GM21737 (cell line): ENCODE measurements around the gene XYLT1.

Experiments used
- ATAC-seq: cut with Tn5 transposase; IDR thresholded peaks from one replicate; pipeline ENCODE4 v1.9.1; 2021; ENCODE audit warnings: mild to moderate bottlenecking, moderate library complexity; ENCODE audit not compliant: unreplicated experiment

The XYLT1 gene

GRCh38 chr16:17237350-17237944, 233.3 kb downstream of the XYLT1 start:
- ATAC-seq: no peak

GRCh38 chr16:17235147-17235815, 235.5 kb downstream of the XYLT1 start:
- ATAC-seq: no peak

DNA sequence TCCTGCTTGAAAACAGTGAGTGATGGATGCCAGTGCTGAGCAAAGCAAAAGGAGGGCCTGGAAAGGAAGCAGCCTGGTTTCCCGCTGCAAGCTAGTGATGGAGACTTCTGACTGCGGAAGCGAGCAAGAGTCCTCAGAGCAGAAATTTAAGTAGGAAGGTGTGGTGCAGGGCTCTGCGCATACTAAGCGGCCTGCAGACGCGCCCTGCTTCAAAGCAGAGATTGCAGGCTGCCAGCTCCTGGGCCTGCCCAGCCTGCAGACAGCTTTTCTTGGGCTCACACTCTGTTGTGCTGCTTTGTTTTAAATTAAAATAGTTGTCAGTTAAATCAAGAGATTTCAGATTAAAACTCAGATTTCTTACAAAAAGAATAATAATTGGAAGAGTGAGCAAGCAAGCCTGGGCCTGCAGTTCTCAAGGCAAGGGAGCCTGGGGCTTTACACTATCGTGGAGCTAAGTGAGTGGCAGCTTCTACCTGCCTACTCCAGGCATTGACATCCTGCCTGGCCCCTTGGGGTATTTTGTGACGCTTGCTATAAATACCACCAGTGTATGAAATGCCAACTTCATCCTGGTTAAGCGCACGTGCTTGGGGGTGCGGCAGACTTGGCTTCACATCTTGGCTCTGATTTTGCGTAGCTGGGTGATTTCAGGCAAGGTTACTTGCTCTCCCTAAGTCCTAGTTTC, 237.3 kb downstream of the XYLT1 start:
- ATAC-seq: no peak

DNA sequence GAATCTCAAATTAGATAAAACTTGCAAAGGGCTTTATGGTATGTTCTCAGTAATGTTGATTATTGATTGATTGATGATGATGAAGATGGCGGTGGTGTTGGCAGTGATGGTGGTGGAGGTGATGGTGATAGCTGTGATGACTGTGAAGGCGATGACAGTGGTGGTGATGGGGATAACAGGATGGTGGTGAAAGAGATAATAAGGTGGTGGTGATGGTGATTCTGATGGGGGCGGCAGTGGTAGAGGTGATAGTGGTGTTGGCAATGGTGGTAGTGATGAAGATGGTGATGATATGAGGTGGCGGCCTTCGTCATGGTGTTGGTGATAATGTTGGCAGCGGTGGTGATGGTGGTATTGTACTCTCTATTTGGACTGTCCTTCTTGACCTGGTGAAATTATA, 238.3 kb downstream of the XYLT1 start:
- ATAC-seq: no peak

- no peak for ATAC-seq
Measured at GRCh38 chr16:17231972-17232371, 238.8 kb downstream of the XYLT1 start.

DNA sequence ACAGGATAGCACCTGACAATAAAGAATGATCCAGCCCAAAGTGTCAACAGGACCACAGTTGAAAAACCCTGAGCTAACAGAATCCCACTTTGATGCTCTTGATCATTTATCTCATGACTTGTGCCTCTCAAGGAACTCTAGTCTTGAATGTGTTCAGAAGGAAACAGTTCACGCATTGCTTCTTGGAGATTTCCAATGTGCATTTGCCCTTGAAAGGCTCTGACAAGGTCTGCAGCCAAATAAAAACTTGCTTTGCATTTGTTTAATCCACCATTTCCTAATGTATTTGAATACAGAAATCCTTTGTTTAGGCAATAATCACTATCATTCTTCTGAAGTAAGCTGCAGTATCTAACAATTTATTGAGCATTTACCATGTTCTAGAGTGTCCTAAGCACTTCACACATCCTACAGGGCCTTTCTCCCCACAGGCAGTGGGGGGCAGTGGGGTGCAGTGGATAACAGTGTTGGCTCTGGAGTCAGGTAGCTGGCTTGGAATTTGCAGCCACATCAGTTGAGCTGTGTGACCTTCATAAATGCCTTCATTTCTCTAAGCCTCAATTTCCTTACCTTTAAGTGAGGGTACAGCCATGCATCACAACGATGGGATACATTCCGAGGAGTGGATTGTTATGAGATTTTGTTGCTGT, 239.7 kb downstream of the XYLT1 start:
- ATAC-seq: no peak

- no peak for ATAC-seq
Measured at GRCh38 chr16:17229766-17230165, 241.0 kb downstream of the XYLT1 start.

DNA sequence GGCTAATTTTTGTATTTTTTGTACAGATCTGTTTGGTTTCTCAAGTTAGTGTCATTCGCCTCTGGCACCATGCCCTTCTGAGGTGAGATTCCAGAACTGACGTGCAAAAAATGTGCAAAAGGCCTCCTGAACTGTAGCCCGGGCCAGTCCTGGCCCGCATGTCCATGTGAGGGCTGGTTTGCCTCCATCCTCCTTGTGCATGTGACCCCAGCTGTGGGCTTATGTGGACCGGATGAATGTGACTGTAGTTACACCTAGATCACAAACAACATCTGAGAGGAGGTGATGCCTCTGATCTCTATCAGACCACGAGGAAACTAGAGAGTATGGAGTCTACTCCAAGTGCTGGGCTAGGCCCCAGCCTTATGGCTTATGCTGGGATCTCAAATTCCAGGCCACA, 241.6 kb downstream of the XYLT1 start:
- ATAC-seq: no peak

GRCh38 chr16:17228708-17229055, 242.1 kb downstream of the XYLT1 start:
- ATAC-seq: no peak

GRCh38 chr16:17228048-17228707, 242.6 kb downstream of the XYLT1 start:
- ATAC-seq: no peak

GRCh38 chr16:17227278-17227677, 243.5 kb downstream of the XYLT1 start:
- no peak for ATAC-seq

DNA sequence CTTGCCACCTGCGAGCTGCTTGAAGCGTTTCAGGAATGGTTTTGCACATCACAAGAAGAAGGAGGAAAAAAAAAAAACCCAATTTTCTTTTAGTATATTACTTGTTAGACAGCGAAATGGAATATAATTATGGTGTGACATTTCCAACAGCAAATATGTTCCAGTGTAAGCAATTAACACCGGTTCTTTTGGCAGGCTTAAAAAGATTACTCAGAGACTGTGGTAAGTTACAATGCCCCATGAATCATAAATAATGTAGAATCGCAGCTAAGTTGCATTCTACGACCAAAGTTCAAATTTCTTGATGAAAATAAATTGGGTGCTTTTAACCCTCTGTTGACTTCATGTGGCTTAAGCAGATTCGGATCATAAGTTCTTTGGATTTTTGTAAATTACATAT, 245.2 kb downstream of the XYLT1 start:
- ATAC-seq: no peak

DNA sequence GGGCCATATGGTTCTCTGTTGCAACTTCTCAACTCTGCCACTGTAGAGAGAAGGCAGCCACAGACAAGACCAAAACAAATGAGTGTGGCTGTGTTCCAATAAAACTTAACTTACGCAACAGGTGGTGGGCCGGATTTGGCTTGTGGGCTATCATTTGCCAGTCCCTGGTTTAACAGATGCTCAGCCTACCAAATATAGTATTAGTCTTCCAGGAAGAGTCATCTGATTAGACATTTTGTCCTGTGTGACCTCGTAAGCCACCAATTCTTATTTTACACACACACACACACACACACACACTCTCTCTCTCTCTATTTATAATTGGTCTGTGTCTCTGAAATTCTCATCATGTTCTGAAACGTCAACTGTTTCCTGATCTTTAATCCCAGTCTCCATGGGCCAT, 245.9 kb downstream of the XYLT1 start:
- no peak for ATAC-seq

GRCh38 chr16:17224350-17224749, 246.4 kb downstream of the XYLT1 start:
- ATAC-seq: no peak

DNA sequence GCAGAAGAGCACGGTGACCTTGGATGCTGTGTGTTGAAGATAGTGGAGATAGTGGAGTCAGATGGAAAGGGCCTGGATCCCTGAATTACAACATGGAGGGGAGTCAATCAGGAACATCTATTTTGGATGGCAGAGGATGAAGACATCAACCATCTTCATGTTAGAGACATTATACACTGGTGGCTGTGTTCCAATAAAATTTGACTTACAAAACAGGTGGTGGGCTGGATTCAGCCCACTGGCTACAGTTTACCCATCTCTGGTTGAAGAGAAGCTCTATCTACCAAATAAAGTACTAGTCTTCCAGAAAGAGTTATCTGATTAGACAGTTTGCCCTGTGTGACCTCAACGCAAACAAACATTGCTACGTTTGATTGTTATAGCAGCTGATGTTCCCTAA, 247.2 kb downstream of the XYLT1 start:
- no peak for ATAC-seq

- no peak for ATAC-seq
Measured at GRCh38 chr16:17222871-17223401, 247.8 kb downstream of the XYLT1 start.

- ATAC-seq: no peak
Measured at GRCh38 chr16:17219991-17220390, 250.8 kb downstream of the XYLT1 start.

DNA sequence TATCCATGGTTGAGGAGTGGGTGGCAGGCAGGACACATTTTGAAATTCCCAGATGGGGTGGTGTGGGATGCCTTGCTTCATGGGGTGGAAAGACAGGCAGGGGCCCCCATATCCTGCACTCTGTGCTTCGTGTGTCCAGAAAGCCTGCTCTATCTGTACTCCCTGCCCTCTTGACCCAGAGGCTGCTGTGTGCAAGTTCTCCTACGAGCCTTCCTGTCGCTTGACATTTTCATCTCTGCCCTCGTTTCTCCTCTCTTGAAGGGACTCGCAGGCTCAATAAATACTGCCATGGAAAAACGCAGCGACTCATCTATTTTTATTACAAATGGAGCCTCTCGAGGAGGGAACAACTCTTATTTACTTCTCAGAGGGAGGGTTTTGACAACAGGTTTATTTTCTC, 254.8 kb downstream of the XYLT1 start:
- no peak for ATAC-seq

GRCh38 chr16:17215306-17215705, 255.5 kb downstream of the XYLT1 start:
- no peak for ATAC-seq

DNA sequence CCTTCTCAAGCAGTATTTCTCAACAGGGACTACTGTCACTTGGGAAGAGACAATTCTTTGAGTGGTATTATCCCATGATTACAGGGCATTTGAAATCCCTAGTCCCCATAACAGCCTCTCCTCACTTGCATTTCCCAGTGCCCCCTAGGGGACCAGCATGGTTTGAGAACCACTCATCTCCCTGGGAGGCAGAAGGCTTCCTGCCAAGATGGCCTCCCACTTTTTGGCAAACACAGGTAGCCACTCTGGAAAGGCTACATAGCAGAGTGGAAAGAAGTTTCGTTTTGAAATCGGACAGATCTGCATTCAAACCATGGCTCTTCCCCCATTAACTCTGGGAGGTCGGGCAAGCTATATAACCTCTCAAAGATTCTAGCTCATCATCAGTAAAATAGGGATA, 256.8 kb downstream of the XYLT1 start:
- ATAC-seq: no peak

DNA sequence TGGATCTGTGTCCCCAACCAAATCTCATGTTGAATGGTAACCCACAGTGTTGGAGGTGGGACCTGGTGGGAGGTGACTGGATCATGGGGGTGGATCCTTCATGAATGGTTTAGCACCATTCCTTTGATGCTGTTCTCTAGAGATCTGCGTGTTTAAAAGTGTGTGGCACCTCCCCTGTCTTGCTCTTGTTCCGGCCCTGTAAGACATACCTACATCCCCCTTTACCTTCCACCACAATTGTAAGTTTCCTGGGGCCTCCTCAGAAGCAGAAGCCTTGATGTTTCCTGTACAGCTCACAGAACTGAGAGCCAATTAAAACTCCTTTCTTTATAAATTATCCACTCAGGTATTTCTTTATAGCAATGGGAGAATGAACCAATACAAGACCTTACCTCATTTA, 257.7 kb downstream of the XYLT1 start:
- ATAC-seq: no peak
